Erythroblast (primary cell): ENCODE data around the gene NR2F1-AS1.

ENCODE experiments used
- DNase-seq, 2 experiments: peaks; one replicate each; lab custom pipeline; 2025; lab: John Stamatoyannopoulos, UW
- GATA1 ChIP-seq: IDR thresholded peaks from 2 replicates; pipeline ENCODE4 v1.6.1; 2011; ENCODE audit warnings: low read depth, mild to moderate bottlenecking, control low read depth, low read length, moderate library complexity
- POLR2A ChIP-seq: IDR thresholded peaks from 2 replicates; pipeline ENCODE4 v1.6.1; 2011; ENCODE audit warnings: mild to moderate bottlenecking, low read length

NR2F1-AS1 gene

GRCh38 chr5:93382188-93382825 is 198.7 kb downstream of the NR2F1-AS1 start:
- no peak for TF ChIP-seq GATA1
- no peak for TF ChIP-seq POLR2A
- DNase-seq: no peak

- TF ChIP-seq GATA1 (no peak), POLR2A (no peak)
- DNase-seq: no peak
These were observed 200.0 kb downstream of the NR2F1-AS1 start for GRCh38 chr5:93381057-93381456.

GRCh38 chr5:93378073-93378472 is 202.9 kb downstream of the NR2F1-AS1 start:
- no peak for DNase-seq
- TF ChIP-seq POLR2A (no peak), GATA1 (no peak)

- DNase-seq: no peak
- TF ChIP-seq POLR2A: no peak
- TF ChIP-seq GATA1: no peak
These were observed 209.1 kb downstream of the NR2F1-AS1 start for GRCh38 chr5:93371893-93372292.

- TF ChIP-seq POLR2A (no peak), GATA1 (no peak)
- DNase-seq: no peak
These were observed 216.6 kb downstream of the NR2F1-AS1 start for GRCh38 chr5:93364378-93364777.

GRCh38 chr5:93360436-93361088 is 220.5 kb downstream of the NR2F1-AS1 start:
- TF ChIP-seq GATA1 (no peak), POLR2A (no peak)
- no peak for DNase-seq

- DNase-seq: no peak
These were observed 221.1 kb downstream of the NR2F1-AS1 start for GRCh38 chr5:93359960-93360305.

More at GRCh38 chr5:93359960-93360305, 221.1 kb downstream of the NR2F1-AS1 start:
- TF ChIP-seq GATA1: no peak
- TF ChIP-seq POLR2A: no peak
